H1 (cell line): ENCODE measurements around the gene LDLRAP1. TPM values are rescaled to one million over a fixed set of nuclear protein-coding genes. Genes with fewer than 3 reads are reported as not detected.

Source experiments
- CTCF ChIA-PET: fragments of 300-600 bp; sonication (Branson Sonifier 250); formaldehyde crosslinking; loops from one replicate; lab custom pipeline; 2021; ENCODE audit not compliant: partially characterized antibody; lab: Charles Lee
- POLR2A ChIA-PET: fragments of 300-600 bp; sonication (Branson Sonifier 250); formaldehyde crosslinking; loops from one replicate; lab custom pipeline; 2021; ENCODE audit warnings: inconsistent platforms; ENCODE audit not compliant: partially characterized antibody; lab: Charles Lee
- DNase-seq, 2 experiments: peaks; one replicate each; pipeline versions ENCODE4 v3.0.0 to v3.0.0-alpha.2; 2010 to 2022; ENCODE audit warnings: low spot score in 2 of 2, low read depth in 1 of 2, mixed read lengths in 1 of 2
- FAIRE-seq: peaks from 2 replicates; lab custom pipeline; 2011; peaks lifted over from hg19 to GRCh38; lab: Jason Lieb, UNC
- H2AFZ ChIP-seq: 2 replicates; pipeline ENCODE4 v1.8.1; 2012; ENCODE audit warnings: low read length, inconsistent platforms
- H2AK5ac ChIP-seq: 2 replicates; pipeline ENCODE4 v1.6.1; 2013; ENCODE audit warnings: low read depth, low read length
- H2BK120ac ChIP-seq: replicated peaks from 2 replicates; pipeline ENCODE3; 2013; ENCODE audit warnings: low read depth, low read length, inconsistent platforms
- H2BK12ac ChIP-seq: 2 replicates; pipeline ENCODE4 v1.6.1; 2013; ENCODE audit warnings: low read depth, low read length
- H2BK15ac ChIP-seq: 2 replicates; pipeline ENCODE4 v1.6.1; 2013; ENCODE audit warnings: low read length
- H2BK20ac ChIP-seq: 2 replicates; pipeline ENCODE4 v1.6.1; 2013; ENCODE audit warnings: low read length
- H2BK5ac ChIP-seq: 2 replicates; pipeline ENCODE4 v1.6.1; 2013; ENCODE audit warnings: low read depth, low read length
- H3K14ac ChIP-seq: 2 replicates; pipeline ENCODE4 v1.6.1; 2013; ENCODE audit warnings: inconsistent platforms; ENCODE audit not compliant: insufficient read length
- H3K18ac ChIP-seq: 2 replicates; pipeline ENCODE4 v1.6.1; 2013; ENCODE audit warnings: low read length; ENCODE audit errors: extremely low read depth
- H3K23ac ChIP-seq: 2 replicates; pipeline ENCODE4 v1.6.1; 2013; ENCODE audit warnings: inconsistent platforms; ENCODE audit not compliant: insufficient read length
- H3K23me2 ChIP-seq: 2 replicates; pipeline ENCODE4 v1.6.1; 2013; ENCODE audit warnings: low read depth, low read length
- H3K27ac ChIP-seq: 2 replicates; pipeline ENCODE4 v1.6.1; 2011; ENCODE audit warnings: low read depth, low read length, inconsistent platforms
- H3K27me3 ChIP-seq, 4 experiments: replicated peaks in 1 of 4; 1 replicate in 1 of 4; 2 replicates in 3 of 4; pipeline versions ENCODE4 v1.6.1 to v1.8.1; 2011 to 2013; ENCODE audit warnings: low read length in 3 of 4, mild to moderate bottlenecking in 3 of 4, inconsistent platforms in 2 of 4, mixed read lengths in 2 of 4, moderate library complexity in 1 of 4; ENCODE audit not compliant: control insufficient read depth in 3 of 4, insufficient read depth in 3 of 4; ENCODE audit errors: extremely low read depth in 1 of 4
- H3K36me3 ChIP-seq, 4 experiments: 2 replicates each; pipeline versions ENCODE4 v1.6.1 to v1.8.1; 2011 to 2013; ENCODE audit warnings: mild to moderate bottlenecking in 4 of 4, low read length in 3 of 4, moderate library complexity in 2 of 4, control low read depth in 1 of 4, inconsistent platforms in 1 of 4; ENCODE audit not compliant: insufficient read depth in 4 of 4, control insufficient read depth in 2 of 4
- H3K4ac ChIP-seq: replicated peaks from 2 replicates; pipeline ENCODE3; 2013; ENCODE audit warnings: low read length, low read depth, mixed read lengths, inconsistent platforms; ENCODE audit not compliant: insufficient read length
- H3K4me1 ChIP-seq, 4 experiments: replicated peaks in 1 of 4; 1 replicate in 1 of 4; 2 replicates in 3 of 4; pipeline versions ENCODE4 v1.6.1 to v1.8.1; 2011 to 2013; ENCODE audit warnings: low read length in 3 of 4, inconsistent platforms in 2 of 4, mixed read lengths in 1 of 4; ENCODE audit not compliant: insufficient read depth in 4 of 4, control insufficient read depth in 3 of 4
- H3K4me2 ChIP-seq, 2 experiments: 2 replicates each; pipeline versions ENCODE4 v1.6.1 to v1.8.1; 2011 to 2013; ENCODE audit warnings: low read depth in 2 of 2, low read length in 2 of 2, control low read depth in 1 of 2, inconsistent platforms in 1 of 2, mild to moderate bottlenecking in 1 of 2; ENCODE audit not compliant: insufficient read depth in 1 of 2
- H3K4me3 ChIP-seq, 4 experiments: fragments of 200-600, 300-600 bp in 1 of 4; sonication (generic), shearing (Covaris generic), sonication (Bioruptor Twin) in 1 of 4; 2 replicates each; pipeline versions ENCODE4 v1.5.1 to v1.8.1; 2011 to 2016; ENCODE audit warnings: low read length in 4 of 4, low read depth in 3 of 4, control low read depth in 2 of 4, inconsistent platforms in 2 of 4, mild to moderate bottlenecking in 2 of 4, mixed read lengths in 1 of 4, moderate library complexity in 1 of 4; ENCODE audit not compliant: insufficient read depth in 2 of 4; ENCODE audit errors: extremely low read depth in 1 of 4
- H3K56ac ChIP-seq: replicated peaks from 2 replicates; pipeline ENCODE3; 2013; ENCODE audit warnings: low read depth, mild to moderate bottlenecking, mixed read lengths, low read length, inconsistent platforms; ENCODE audit not compliant: insufficient read length
- H3K79me1 ChIP-seq: 2 replicates; pipeline ENCODE4 v1.6.1; 2013; ENCODE audit warnings: low read depth, low read length, control low read depth
- H3K79me2 ChIP-seq, 2 experiments: 2 replicates each; pipeline versions ENCODE4 v1.6.1 to v1.8.1; 2012 to 2013; ENCODE audit warnings: low read length in 2 of 2, mild to moderate bottlenecking in 2 of 2, inconsistent platforms in 1 of 2; ENCODE audit not compliant: insufficient read depth in 2 of 2, control insufficient read depth in 1 of 2
- H3K9ac ChIP-seq, 4 experiments: replicated peaks in 1 of 4; 1 replicate in 1 of 4; 2 replicates in 3 of 4; pipeline versions ENCODE4 v1.6.1 to v1.8.1; 2011 to 2013; ENCODE audit warnings: low read depth in 3 of 4, low read length in 3 of 4, control low read depth in 2 of 4, mild to moderate bottlenecking in 2 of 4, moderate library complexity in 2 of 4, inconsistent platforms in 1 of 4; ENCODE audit errors: extremely low read depth in 1 of 4
- H3K9me3 ChIP-seq, 2 experiments: 2 replicates each; pipeline versions ENCODE4 v1.6.1 to v1.8.1; 2012 to 2013; ENCODE audit warnings: mild to moderate bottlenecking in 2 of 2, moderate library complexity in 2 of 2, control low read depth in 1 of 2, inconsistent platforms in 1 of 2, low read depth in 1 of 2, low read length in 1 of 2, mixed read lengths in 1 of 2; ENCODE audit not compliant: insufficient read depth in 2 of 2
- H4K20me1 ChIP-seq, 2 experiments: replicated peaks in 1 of 2; 2 replicates each; pipeline versions ENCODE3 to v1.8.1; 2011 to 2013; ENCODE audit warnings: inconsistent platforms in 2 of 2, low read length in 2 of 2, mild to moderate bottlenecking in 1 of 2; ENCODE audit not compliant: insufficient read depth in 2 of 2, control insufficient read depth in 1 of 2
- H4K5ac ChIP-seq: 2 replicates; pipeline ENCODE4 v1.6.1; 2013; ENCODE audit warnings: low read length, low read depth, mixed read lengths, inconsistent platforms; ENCODE audit not compliant: insufficient read length
- H4K8ac ChIP-seq: 2 replicates; pipeline ENCODE4 v1.8.0; 2013; ENCODE audit warnings: mild to moderate bottlenecking, moderate library complexity, low read length, inconsistent platforms; ENCODE audit not compliant: insufficient read depth; ENCODE audit errors: extremely low read depth
- H4K91ac ChIP-seq: replicated peaks from 2 replicates; pipeline ENCODE3; 2013; ENCODE audit warnings: low read length, mixed read lengths, inconsistent platforms; ENCODE audit not compliant: insufficient read length
- ATF3 ChIP-seq: IDR thresholded peaks from 2 replicates; pipeline ENCODE4 v1.6.1; 2011; ENCODE audit warnings: low read depth, mild to moderate bottlenecking, low read length; ENCODE audit not compliant: insufficient read depth
- BCL11A ChIP-seq, 2 experiments: IDR thresholded peaks; one replicate each; pipeline ENCODE4 v1.6.1; 2011; ENCODE audit warnings: low read depth in 2 of 2, low read length in 2 of 2, mild to moderate bottlenecking in 2 of 2
- CREB1 ChIP-seq: IDR thresholded peaks from 2 replicates; pipeline ENCODE4 v1.6.1; 2012; ENCODE audit warnings: inconsistent platforms
- CTBP2 ChIP-seq: IDR thresholded peaks from 2 replicates; pipeline ENCODE4 v1.7.0; 2011; ENCODE audit warnings: borderline replicate concordance, mild to moderate bottlenecking, moderate library complexity, mixed read lengths, low read length; ENCODE audit not compliant: insufficient read depth, insufficient read length
- E2F6 ChIP-seq: IDR thresholded peaks from 2 replicates; pipeline ENCODE4 v1.6.1; 2012; ENCODE audit warnings: inconsistent platforms
- EGR1 ChIP-seq: IDR thresholded peaks from 2 replicates; pipeline ENCODE4 v1.6.1; 2011; ENCODE audit warnings: low read depth, low read length, borderline replicate concordance
- JUND ChIP-seq: IDR thresholded peaks from 2 replicates; pipeline ENCODE4 v1.6.1; 2011; ENCODE audit warnings: mild to moderate bottlenecking, improper control_type of control experiment, low read length
- MAFK ChIP-seq: IDR thresholded peaks from 2 replicates; pipeline ENCODE4 v1.6.1; 2012; ENCODE audit warnings: low read depth, mild to moderate bottlenecking, improper control_type of control experiment, low read length
- POLR2AphosphoS5 ChIP-seq: IDR thresholded peaks from 2 replicates; pipeline ENCODE4 v1.6.1; 2011; ENCODE audit warnings: low read depth, low read length
- SP2 ChIP-seq: IDR thresholded peaks from 2 replicates; pipeline ENCODE4 v1.6.1; 2012; ENCODE audit warnings: mild to moderate bottlenecking, low read length, inconsistent platforms
- WGBS, 2 experiments: shearing (Covaris generic) in 1 of 2; methylation state at CpG; one replicate each; pipeline versions ENCODE4 v1.1.6 to v1.1.7; 2013 to 2015; ENCODE audit warnings: low lambda C conversion rate in 2 of 2, mixed read lengths in 2 of 2, inconsistent platforms in 1 of 2, low coverage in 1 of 2, missing lambda C conversion rate in 1 of 2; ENCODE audit not compliant: insufficient replicate concordance in 2 of 2, insufficient coverage in 1 of 2, insufficient read length in 1 of 2; ENCODE audit errors: extremely low coverage in 1 of 2, missing lambda C conversion rate in 1 of 2; 5-methylcytosine and 5-hydroxymethylcytosine counted together
- polyA plus RNA-seq, 7 experiments: library from polyadenylated mRNA; depleted of rRNA in 3 of 7; stranded (reverse) in 5 of 7; unstranded in 2 of 7; fragments of >200 nt in 5 of 7; fragments of 200-250 nt in 2 of 7; gene quantifications; 1 replicate in 5 of 7; 2 replicates in 1 of 7; 4 replicates in 1 of 7; pipeline versions ENCODE4 v1.2.1 to v1.2.3, GENCODE V29; 2011 to 2013; ENCODE audit warnings: missing spikeins in 2 of 7, mixed read lengths in 2 of 7
- total RNA-seq: library from RNA; stranded (reverse); fragmentation: NEBNext Ultra II Directional; extraction: Animal tissue kit (Norgen Biotek cat#: 25700); gene quantifications from 2 replicates; pipeline ENCODE4 v1.2.1, GENCODE V29; 2021
- TF ChIP-seq, protein P1 (sequence below): IDR thresholded peaks from 2 replicates; pipeline ENCODE4 v1.6.1; 2012; ENCODE audit warnings: low read length, inconsistent platforms

The LDLRAP1 gene
- total and polyA plus RNA-seq, 2 of the 8 experiments (the other 6 are each of a cell fraction or from before 2014, with no cell fraction given) = 12.8 to 13.2 TPM

DNA sequence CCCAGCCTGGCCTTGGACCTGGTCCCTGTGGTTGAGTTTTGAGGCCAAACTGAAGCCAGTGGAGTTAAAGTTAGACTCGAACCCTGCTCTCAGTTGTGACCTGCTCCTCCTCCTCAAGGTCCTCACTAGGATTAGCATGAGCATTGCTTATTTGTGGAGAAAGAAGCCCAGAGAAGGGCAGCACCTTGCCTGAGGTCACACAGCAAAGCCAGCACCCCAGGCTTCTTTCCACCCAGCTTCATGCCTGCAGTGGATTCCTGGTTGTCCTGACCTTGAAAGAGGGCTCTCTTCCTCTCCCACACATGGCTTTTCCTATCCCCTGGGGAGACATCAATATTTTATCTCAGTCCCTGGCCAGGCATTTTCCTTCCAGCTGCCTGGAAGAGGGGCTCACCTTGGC is 2.8 kb downstream of the LDLRAP1 start:
- Histone ChIP-seq H2AFZ (no peak overlapping the region), H3K14ac (no peak overlapping the region), H3K27me3 (peaks cover 0 to 5% (median 3%) of the 10 kb centered on the region in 4 experiments; a peak in 5 of 7 replicates), H4K8ac (no peak overlapping the region), H3K4me2 (no peak overlapping the region), H2BK5ac (no peak overlapping the region), H3K4me3 (no peak overlapping the region), H3K4ac (no peak overlapping the region), H2BK20ac (no peak overlapping the region), H3K18ac (no peak overlapping the region), H2BK120ac (no peak overlapping the region), H3K9ac (no peak overlapping the region), H3K79me2 (0 out of 4 replicates have a peak, but pooled peaks cover 0 to 4% of the 10 kb centered on the region in 2 experiments), H4K5ac (no peak overlapping the region), H3K27ac (no peak overlapping the region), H3K4me1 (peaks cover 0 to 9% (median 5%) of the 10 kb centered on the region in 4 experiments; a peak in 4 of 7 replicates), H2BK12ac (no peak overlapping the region), H3K23ac (no peak overlapping the region), H4K20me1 (peaks cover 2 to 6% of the 10 kb centered on the region in 2 experiments), H3K23me2 (peaks cover 5% of the 10 kb centered on the region; the same call in 1 of the 2 replicates), H3K9me3 (no peaks in the 10 kb centered on the region), H3K79me1 (peaks cover 6% of the 10 kb centered on the region), H2BK15ac (no peak overlapping the region), H3K36me3 (no peaks in the 10 kb centered on the region), H2AK5ac (no peak overlapping the region), H4K91ac (no peak overlapping the region), H3K56ac (no peak overlapping the region)
- DNase-seq = no peak
- CTCF ChIA-PET = interaction anchor here (0.9 to 7.7 kb wide), 5 partner anchors 20 to 251 kb away, joined by 3 to 34 read pairs (median 6); no protein-coding TSS in a partner anchor
- POLR2A ChIA-PET = interaction anchor here (1.1 kb wide), 1 partner anchor 456 kb away, joined by 3 read pairs; no protein-coding TSS in a partner anchor
- WGBS, 2 experiments = 90% methylated on average over 1 of the region's 1 CpG; no CpG with 5 or more reads in 1 of the 2 experiments
- no peak for FAIRE-seq
- TF ChIP-seq, protein P1, sequence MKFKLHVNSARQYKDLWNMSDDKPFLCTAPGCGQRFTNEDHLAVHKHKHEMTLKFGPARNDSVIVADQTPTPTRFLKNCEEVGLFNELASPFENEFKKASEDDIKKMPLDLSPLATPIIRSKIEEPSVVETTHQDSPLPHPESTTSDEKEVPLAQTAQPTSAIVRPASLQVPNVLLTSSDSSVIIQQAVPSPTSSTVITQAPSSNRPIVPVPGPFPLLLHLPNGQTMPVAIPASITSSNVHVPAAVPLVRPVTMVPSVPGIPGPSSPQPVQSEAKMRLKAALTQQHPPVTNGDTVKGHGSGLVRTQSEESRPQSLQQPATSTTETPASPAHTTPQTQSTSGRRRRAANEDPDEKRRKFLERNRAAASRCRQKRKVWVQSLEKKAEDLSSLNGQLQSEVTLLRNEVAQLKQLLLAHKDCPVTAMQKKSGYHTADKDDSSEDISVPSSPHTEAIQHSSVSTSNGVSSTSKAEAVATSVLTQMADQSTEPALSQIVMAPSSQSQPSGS = no peak
- no peak for TF ChIP-seq CREB1
- TF ChIP-seq POLR2AphosphoS5 = no peak
- TF ChIP-seq CTBP2 = no peak
- TF ChIP-seq MAFK = no peak
- no peak for TF ChIP-seq E2F6
- TF ChIP-seq SP2 = no peak
- TF ChIP-seq EGR1 = no peak
- TF ChIP-seq JUND = no peak
- no peak for TF ChIP-seq BCL11A (IDR thresholded peaks at IDR 0.05; ENCODE audit: low read depth in 2 of 2, low read length in 2 of 2)
- TF ChIP-seq ATF3 = no peak
